K562 (cell line): ENCODE results near the gene RDH14.

Experiments
- CC2D1A ChIP-seq: fragments of 450-650 bp; IDR thresholded peaks from 2 replicates; pipeline ENCODE4 v1.6.1; 2017; ENCODE audit warnings: mild to moderate bottlenecking
- ELF4 ChIP-seq: fragments of 450-650 bp; formaldehyde crosslinking; IDR thresholded peaks from 2 replicates; pipeline ENCODE4 v1.4.0; 2022; ENCODE audit warnings: missing genetic modification characterization
- FOSL1 ChIP-seq: fragments of 200-800 bp; sonication (Bioruptor generic); conservative IDR thresholded peaks from 2 replicates; pipeline ENCODE4 v1.6.1; 2016; ENCODE audit warnings: missing genetic modification characterization, missing compliant biosample characterization
- HDAC6 ChIP-seq: IDR thresholded peaks from 2 replicates; pipeline ENCODE4 v1.6.1; 2012; ENCODE audit warnings: low read depth, mild to moderate bottlenecking, control low read depth, inconsistent platforms, low read length, moderate library complexity
- MTA3 ChIP-seq: fragments of 450-650 bp; formaldehyde crosslinking; IDR thresholded peaks from 2 replicates; pipeline ENCODE4 v1.6.1; 2017; ENCODE audit warnings: mild to moderate bottlenecking, borderline replicate concordance
- POLR2G ChIP-seq: fragments of 200-400 bp; formaldehyde crosslinking; IDR thresholded peaks from 2 replicates; pipeline ENCODE4 v1.6.1; 2017; ENCODE audit warnings: low read depth, mild to moderate bottlenecking, antibody characterized with exemption, low read length, moderate library complexity
- RCOR1 ChIP-seq, 2 experiments: IDR thresholded peaks; 2 replicates each; pipeline ENCODE4 v1.6.1; 2012; ENCODE audit warnings: low read depth in 2 of 2, low read length in 2 of 2, borderline replicate concordance in 1 of 2, improper control_type of control experiment in 1 of 2
- RFX5 ChIP-seq: IDR thresholded peaks from 2 replicates; pipeline ENCODE4 v1.6.1; 2011; ENCODE audit warnings: low read depth, mild to moderate bottlenecking, improper control_type of control experiment, low read length
- TCF7L2 ChIP-seq: fragments of 150-350 bp; IDR thresholded peaks from 2 replicates; pipeline ENCODE4 v1.6.1; 2016; ENCODE audit warnings: low read depth, mild to moderate bottlenecking, low read length, moderate library complexity
- TRIM24 ChIP-seq, 2 experiments: fragments of 450-650 bp; IDR thresholded peaks; 2 replicates each; pipeline ENCODE4 v1.6.1; 2016
- ZNF785 ChIP-seq: fragments of 250-450 bp; sonication (Bioruptor Pico); IDR thresholded peaks from 2 replicates; pipeline ENCODE4 v1.4.0; 2020; ENCODE audit warnings: mild to moderate bottlenecking
- TF ChIP-seq, protein P1 (sequence below), 3 experiments: IDR thresholded peaks in 2 of 3; conservative IDR thresholded peaks in 1 of 3; 2 replicates each; pipeline ENCODE4 v1.5.1; 2011 to 2012; ENCODE audit warnings: low read length in 3 of 3, mild to moderate bottlenecking in 3 of 3, control low read depth in 2 of 3, improper control_type of control experiment in 1 of 3, inconsistent platforms in 1 of 3, low read depth in 1 of 3, mixed read lengths in 1 of 3, moderate library complexity in 1 of 3; ENCODE audit not compliant: insufficient read depth in 2 of 3
- TF ChIP-seq, protein P2 (sequence below): fragments of 250-450 bp; sonication (Bioruptor Pico); IDR thresholded peaks from 2 replicates; pipeline ENCODE4 v1.8.0; 2021; ENCODE audit warnings: moderate library complexity, mild to moderate bottlenecking, inconsistent platforms

- TF ChIP-seq RCOR1 (IDR thresholded peaks at IDR 0.05; ENCODE audit: borderline replicate concordance in 1 of 2, low read depth in 2 of 2, low read length in 2 of 2) (no peak), TRIM24 (IDR thresholded peaks at IDR 0.05) (no peak), POLR2G (no peak), TCF7L2 (no peak), ELF4 (no peak), HDAC6 (no peak), RFX5 (no peak), ZNF785 (CRISPR knock-in tag) (no peak), MTA3 (no peak), FOSL1 (no peak), CC2D1A (no peak)
- TF ChIP-seq, protein P1, sequence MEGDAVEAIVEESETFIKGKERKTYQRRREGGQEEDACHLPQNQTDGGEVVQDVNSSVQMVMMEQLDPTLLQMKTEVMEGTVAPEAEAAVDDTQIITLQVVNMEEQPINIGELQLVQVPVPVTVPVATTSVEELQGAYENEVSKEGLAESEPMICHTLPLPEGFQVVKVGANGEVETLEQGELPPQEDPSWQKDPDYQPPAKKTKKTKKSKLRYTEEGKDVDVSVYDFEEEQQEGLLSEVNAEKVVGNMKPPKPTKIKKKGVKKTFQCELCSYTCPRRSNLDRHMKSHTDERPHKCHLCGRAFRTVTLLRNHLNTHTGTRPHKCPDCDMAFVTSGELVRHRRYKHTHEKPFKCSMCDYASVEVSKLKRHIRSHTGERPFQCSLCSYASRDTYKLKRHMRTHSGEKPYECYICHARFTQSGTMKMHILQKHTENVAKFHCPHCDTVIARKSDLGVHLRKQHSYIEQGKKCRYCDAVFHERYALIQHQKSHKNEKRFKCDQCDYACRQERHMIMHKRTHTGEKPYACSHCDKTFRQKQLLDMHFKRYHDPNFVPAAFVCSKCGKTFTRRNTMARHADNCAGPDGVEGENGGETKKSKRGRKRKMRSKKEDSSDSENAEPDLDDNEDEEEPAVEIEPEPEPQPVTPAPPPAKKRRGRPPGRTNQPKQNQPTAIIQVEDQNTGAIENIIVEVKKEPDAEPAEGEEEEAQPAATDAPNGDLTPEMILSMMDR (IDR thresholded peaks at IDR 0.05 in 2 of 3, conservative IDR thresholded peaks at IDR 0.05 in 1 of 3; ENCODE audit: insufficient read depth in 2 of 3, low read depth in 1 of 3, low read length in 3 of 3): no peak
- TF ChIP-seq, protein P2, sequence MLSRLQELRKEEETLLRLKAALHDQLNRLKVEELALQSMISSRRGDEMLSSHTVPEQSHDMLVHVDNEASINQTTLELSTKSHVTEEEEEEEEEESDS (CRISPR knock-in tag): no peak
Observed at GRCh38 chr2:18517386-18517785, 43.1 kb downstream of the RDH14 start.
